CD14-positive monocyte (primary cell): ENCODE data around the gene FRAS1. TPM values are rescaled to one million over a fixed set of nuclear protein-coding genes. Genes with fewer than 3 reads are reported as not detected.

ENCODE experiments used
- DNase-seq, 3 donors: peaks; one replicate each; pipeline ENCODE4 v3.0.0-alpha.2; 2011 to 2022
- H2AFZ ChIP-seq: 2 replicates; pipeline ENCODE4 v1.6.0; 2012; ENCODE audit warnings: mild to moderate bottlenecking, low read depth, low read length, inconsistent platforms; ENCODE audit not compliant: insufficient read depth, poor library complexity, severe bottlenecking
- H3K27ac ChIP-seq, 2 donors: 1 replicate in 1 of 2; 2 replicates in 1 of 2; pipeline ENCODE4 v1.5.1; 2012 to 2013; ENCODE audit warnings: low read length in 2 of 2, control low read depth in 1 of 2, inconsistent platforms in 1 of 2, low read depth in 1 of 2, mild to moderate bottlenecking in 1 of 2
- H3K27me3 ChIP-seq, 2 donors: one replicate each; pipeline versions ENCODE4 v1.6.0 to v1.6.1; 2011 to 2013; ENCODE audit warnings: low read length in 2 of 2; ENCODE audit not compliant: control insufficient read depth in 2 of 2, insufficient read depth in 2 of 2
- H3K36me3 ChIP-seq, 2 donors: replicated peaks in 1 of 2; 1 replicate in 1 of 2; 2 replicates in 1 of 2; pipeline versions ENCODE4 v1.5.1 to v1.6.1; 2012 to 2013; ENCODE audit warnings: low read length in 2 of 2, control low read depth in 1 of 2, inconsistent platforms in 1 of 2, mild to moderate bottlenecking in 1 of 2; ENCODE audit not compliant: insufficient read depth in 2 of 2, control insufficient read depth in 1 of 2
- H3K4me1 ChIP-seq, 2 donors: 1 replicate in 1 of 2; 2 replicates in 1 of 2; pipeline versions ENCODE4 v1.5.1 to v1.6.1; 2012 to 2013; ENCODE audit warnings: low read length in 2 of 2, control low read depth in 1 of 2, inconsistent platforms in 1 of 2, mild to moderate bottlenecking in 1 of 2, moderate library complexity in 1 of 2; ENCODE audit not compliant: insufficient read depth in 2 of 2, control insufficient read depth in 1 of 2
- H3K4me2 ChIP-seq: replicated peaks from 2 replicates; pipeline ENCODE3; 2012; ENCODE audit warnings: low read length, moderate library complexity, mild to moderate bottlenecking; ENCODE audit not compliant: poor library complexity, severe bottlenecking; ENCODE audit errors: extremely low read depth
- H3K4me3 ChIP-seq, 3 experiments: fragments of 200-600 bp in 1 of 3; sonication (generic) in 1 of 3; replicated peaks in 1 of 3; 1 replicate in 2 of 3; 2 replicates in 1 of 3; pipeline ENCODE4 v1.5.1; 2011 to 2013; ENCODE audit warnings: low read length in 3 of 3, mild to moderate bottlenecking in 3 of 3, control low read depth in 2 of 3, low read depth in 2 of 3, inconsistent platforms in 1 of 3, moderate library complexity in 1 of 3
- H3K79me2 ChIP-seq: 2 replicates; pipeline ENCODE4 v1.6.0; 2012; ENCODE audit warnings: mild to moderate bottlenecking, control low read depth, inconsistent platforms, low read length, moderate library complexity; ENCODE audit not compliant: insufficient read depth
- H3K9ac ChIP-seq: 2 replicates; pipeline ENCODE4 v1.6.0; 2017; ENCODE audit warnings: low read length, mild to moderate bottlenecking; ENCODE audit not compliant: insufficient read depth, poor library complexity, severe bottlenecking
- H3K9me3 ChIP-seq, 2 donors: replicated peaks in 1 of 2; 1 replicate in 1 of 2; 2 replicates in 1 of 2; pipeline versions ENCODE4 v1.5.1 to v1.6.1; 2012 to 2013; ENCODE audit warnings: low read length in 2 of 2, control low read depth in 1 of 2; ENCODE audit not compliant: control insufficient read depth in 1 of 2, insufficient read depth in 1 of 2
- H4K20me1 ChIP-seq: 2 replicates; pipeline ENCODE4 v1.6.0; 2012; ENCODE audit warnings: mild to moderate bottlenecking, low read length, control low read depth, moderate library complexity; ENCODE audit not compliant: insufficient read depth
- H3K27ac Mint-ChIP-seq, 7 donors: one replicate each; pipeline ENCODE4 v1.8.0; 2020; ENCODE audit warnings: mild to moderate bottlenecking in 7 of 7, mixed read lengths in 7 of 7, moderate library complexity in 6 of 7, inconsistent platforms in 2 of 7
- H3K27me3 Mint-ChIP-seq, 3 donors: one replicate each; pipeline ENCODE4 v1.8.0; 2021 to 2022; ENCODE audit warnings: low read depth in 3 of 3, mild to moderate bottlenecking in 3 of 3, mixed read lengths in 3 of 3, moderate library complexity in 3 of 3, inconsistent platforms in 1 of 3
- H3K36me3 Mint-ChIP-seq, 2 donors: one replicate each; pipeline ENCODE4 v1.8.0; 2020; ENCODE audit warnings: mixed read lengths in 2 of 2, inconsistent platforms in 1 of 2, mild to moderate bottlenecking in 1 of 2
- H3K4me1 Mint-ChIP-seq: one replicate; pipeline ENCODE4 v1.8.0; 2020; ENCODE audit warnings: mild to moderate bottlenecking, mixed read lengths
- H3K4me3 Mint-ChIP-seq, 2 donors: one replicate each; pipeline ENCODE4 v1.8.0; 2020; ENCODE audit warnings: mild to moderate bottlenecking in 2 of 2, mixed read lengths in 2 of 2, moderate library complexity in 1 of 2
- H3K9me3 Mint-ChIP-seq, 7 donors: one replicate each; pipeline ENCODE4 v1.8.0; 2020 to 2022; ENCODE audit warnings: mixed read lengths in 7 of 7, mild to moderate bottlenecking in 6 of 7, moderate library complexity in 6 of 7, inconsistent platforms in 2 of 7
- WGBS: methylation state at CpG from one replicate; pipeline ENCODE4 v1.1.5; 2013; ENCODE audit warnings: missing lambda C conversion rate; ENCODE audit not compliant: insufficient coverage; 5-methylcytosine and 5-hydroxymethylcytosine counted together
- intact Hi-C, 2 donors: fragments of 100-400 bp; cut with micrococcal nuclease; formaldehyde crosslinking; loops; one replicate each; pipeline versions ENCODE4 v1.15.0 to v1.15.1; 2023
- polyA plus RNA-seq, 3 donors: library from polyadenylated mRNA; depleted of rRNA in 1 of 3; unstranded in 2 of 3; stranded (reverse) in 1 of 3; fragments of 300-500 nt in 2 of 3; fragments of >200 nt in 1 of 3; fragmentation: Illumina TruSeq in 2 of 3; gene quantifications; 1 replicate in 2 of 3; 2 replicates in 1 of 3; pipeline ENCODE4 v1.2.3, GENCODE V29; 2012 to 2021
- TF ChIP-seq, protein P1 (sequence below): fragments of 200-600 bp; IDR thresholded peaks from one replicate; pipeline ENCODE4 v1.8.0; 2022; ENCODE audit warnings: antibody characterized with exemption, mild to moderate bottlenecking

Gene FRAS1
- polyA plus RNA-seq, 3 donors, result not detected

DNA sequence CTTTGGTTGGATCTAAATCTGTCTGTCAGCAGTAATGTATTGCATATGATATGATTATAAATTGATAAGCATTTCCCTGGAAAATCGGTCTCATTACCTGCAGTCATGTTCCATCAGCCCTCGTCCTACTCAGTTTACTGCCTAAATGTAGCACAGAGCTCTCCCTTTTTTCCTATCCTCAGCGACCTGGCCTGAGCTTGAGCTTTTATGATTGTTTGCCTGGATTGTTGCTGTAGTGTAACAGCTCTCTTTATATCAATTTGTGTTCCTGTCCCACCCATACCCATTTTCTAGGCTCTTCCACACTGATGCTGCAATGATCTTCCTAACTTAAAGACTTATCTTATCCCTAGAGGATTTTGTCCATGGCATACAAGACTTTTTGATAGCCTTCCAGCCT, 95.7 kb downstream of the FRAS1 start:
- Histone ChIP-seq H3K27ac (no peak overlapping the region), H3K9me3 (peaks cover 0 to 3% of the 10 kb centered on the region in 2 donors), H3K79me2 (no peaks in the 10 kb centered on the region), H3K27me3 (no peaks in the 10 kb centered on the region), H3K9ac (no peak overlapping the region), H3K36me3 (no peaks in the 10 kb centered on the region), H3K4me3 (no peak overlapping the region), H3K4me2 (no peak overlapping the region), H3K4me1 (no peaks in the 10 kb centered on the region), H2AFZ (no peak overlapping the region), H4K20me1 (no peaks in the 10 kb centered on the region)
- Mint-ChIP-seq H3K27me3 (peaks cover 0 to 4% (median 3%) of the 10 kb centered on the region in 3 donors), H3K36me3 (no peaks in the 10 kb centered on the region), H3K4me3 (no peak overlapping the region), H3K27ac (no peak overlapping the region), H3K9me3 (peaks cover 0 to 2% (median 0%) of the 10 kb centered on the region in 7 donors), H3K4me1 (no peaks in the 10 kb centered on the region)
- no CpG with 5 or more reads among the region's 3 CpGs for WGBS
- no peak for DNase-seq
- intact Hi-C loops, result no loop called here
- TF ChIP-seq, protein P1, sequence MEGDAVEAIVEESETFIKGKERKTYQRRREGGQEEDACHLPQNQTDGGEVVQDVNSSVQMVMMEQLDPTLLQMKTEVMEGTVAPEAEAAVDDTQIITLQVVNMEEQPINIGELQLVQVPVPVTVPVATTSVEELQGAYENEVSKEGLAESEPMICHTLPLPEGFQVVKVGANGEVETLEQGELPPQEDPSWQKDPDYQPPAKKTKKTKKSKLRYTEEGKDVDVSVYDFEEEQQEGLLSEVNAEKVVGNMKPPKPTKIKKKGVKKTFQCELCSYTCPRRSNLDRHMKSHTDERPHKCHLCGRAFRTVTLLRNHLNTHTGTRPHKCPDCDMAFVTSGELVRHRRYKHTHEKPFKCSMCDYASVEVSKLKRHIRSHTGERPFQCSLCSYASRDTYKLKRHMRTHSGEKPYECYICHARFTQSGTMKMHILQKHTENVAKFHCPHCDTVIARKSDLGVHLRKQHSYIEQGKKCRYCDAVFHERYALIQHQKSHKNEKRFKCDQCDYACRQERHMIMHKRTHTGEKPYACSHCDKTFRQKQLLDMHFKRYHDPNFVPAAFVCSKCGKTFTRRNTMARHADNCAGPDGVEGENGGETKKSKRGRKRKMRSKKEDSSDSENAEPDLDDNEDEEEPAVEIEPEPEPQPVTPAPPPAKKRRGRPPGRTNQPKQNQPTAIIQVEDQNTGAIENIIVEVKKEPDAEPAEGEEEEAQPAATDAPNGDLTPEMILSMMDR, result no peak

DNA sequence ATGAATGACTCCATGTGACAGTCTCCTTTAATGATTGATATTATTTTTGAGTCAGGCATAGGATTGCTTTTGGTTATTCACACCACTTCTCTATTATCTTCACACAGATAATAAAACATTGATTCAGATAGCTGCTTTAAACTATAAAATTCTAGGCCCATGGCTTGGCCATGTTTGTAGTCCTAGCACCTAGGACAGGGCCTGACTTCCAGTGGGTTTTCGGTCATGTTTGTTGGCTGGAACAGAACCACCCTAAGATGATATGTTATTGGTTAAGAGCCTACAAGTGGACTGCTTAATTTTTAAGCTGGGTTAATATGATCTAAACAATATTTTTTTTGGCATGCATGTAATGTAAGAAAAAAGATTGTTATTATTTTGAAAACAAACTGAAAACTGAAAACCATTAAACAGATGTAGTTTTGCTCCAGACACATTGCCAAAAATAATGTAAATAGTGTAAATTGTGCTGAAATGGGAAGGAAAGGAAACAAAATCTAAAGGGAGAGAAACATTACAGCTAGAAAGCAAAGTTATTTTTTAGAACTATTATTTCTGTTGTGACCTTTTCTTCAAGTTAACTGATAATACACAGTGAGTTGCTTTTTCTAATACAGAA, 98.0 kb downstream of the FRAS1 start:
- Histone ChIP-seq H2AFZ (no peak overlapping the region), H3K79me2 (no peaks in the 10 kb centered on the region), H4K20me1 (no peaks in the 10 kb centered on the region), H3K9me3 (peaks cover 0 to 5% of the 10 kb centered on the region in 2 donors), H3K4me1 (no peaks in the 10 kb centered on the region), H3K27me3 (no peaks in the 10 kb centered on the region), H3K4me3 (no peak overlapping the region), H3K4me2 (no peak overlapping the region), H3K36me3 (no peaks in the 10 kb centered on the region), H3K27ac (no peak overlapping the region), H3K9ac (no peak overlapping the region)
- TF ChIP-seq, protein P1, result no peak
- Mint-ChIP-seq H3K27me3 (peaks cover 0 to 3% (median 2%) of the 10 kb centered on the region in 3 donors), H3K9me3 (peaks cover 0 to 5% (median 0%) of the 10 kb centered on the region in 7 donors), H3K36me3 (no peaks in the 10 kb centered on the region), H3K4me1 (no peaks in the 10 kb centered on the region), H3K27ac (no peak overlapping the region), H3K4me3 (no peak overlapping the region)
- no peak for DNase-seq
- intact Hi-C loops, result no loop called here
- WGBS, result no CpG with 5 or more reads among the region's 1 CpG
